ENCODE measurements around the gene TMIGD2. TPM values are rescaled to one million over a fixed set of nuclear protein-coding genes. Genes with fewer than 3 reads are reported as not detected.
"Not testable (repeated sequence)": the region's sequence is repeated elsewhere in the genome, so short reads cannot be mapped to it uniquely, and the experiment has no call there.

The TMIGD2 gene
- total RNA-seq, 1 donor from 2014 or later = 0.52 TPM

GRCh38 chr19:4298810-4299550, 3.2 kb downstream of the TMIGD2 start:
- Histone ChIP-seq H3K4me1 (ENCODE audit: control insufficient read depth in 3 of 3, insufficient read depth in 3 of 3, low read length in 3 of 3) (no peaks in the 10 kb centered on the region), H3K4me3 (ENCODE audit: low read length in 3 of 3) (no peak overlapping the region), H3K36me3 (ENCODE audit: control insufficient read depth in 3 of 3, insufficient read depth in 3 of 3, low read length in 3 of 3) (no peaks in the 10 kb centered on the region), H3K9ac (ENCODE audit: low read depth in 1 of 3, low read length in 3 of 3) (no peak overlapping the region), H3K27ac (ENCODE audit: low read depth, low read length) (no peak overlapping the region), H3K27me3 (ENCODE audit: control insufficient read depth in 3 of 3, insufficient read depth in 3 of 3, low read length in 3 of 3) (peaks cover 20 to 27% (median 25%) of the 10 kb centered on the region in 3 donors), H3K9me3 (ENCODE audit: control insufficient read depth in 3 of 3, low read length in 3 of 3) (no peaks in the 10 kb centered on the region)

- H3K27ac ChIP-seq (ENCODE audit: low read depth, low read length) = no peak overlapping the region
- no peaks in the 10 kb centered on the region for H3K4me1 ChIP-seq (ENCODE audit: control insufficient read depth in 3 of 3, insufficient read depth in 3 of 3, low read length in 3 of 3)
- no peaks in the 10 kb centered on the region for H3K36me3 ChIP-seq (ENCODE audit: control insufficient read depth in 3 of 3, insufficient read depth in 3 of 3, low read length in 3 of 3)
- H3K27me3 ChIP-seq (ENCODE audit: control insufficient read depth in 3 of 3, insufficient read depth in 3 of 3, low read length in 3 of 3) = peaks cover 16 to 24% (median 21%) of the 10 kb centered on the region in 3 donors
- no peaks in the 10 kb centered on the region for H3K9me3 ChIP-seq (ENCODE audit: control insufficient read depth in 3 of 3, low read length in 3 of 3)
- H3K9ac ChIP-seq (ENCODE audit: low read depth in 1 of 3, low read length in 3 of 3) = no peak overlapping the region
- no peak overlapping the region for H3K4me3 ChIP-seq (ENCODE audit: low read length in 3 of 3)
Measured at GRCh38 chr19:4297901-4298809, 4.0 kb downstream of the TMIGD2 start.

- no peak overlapping the region for H3K4me3 ChIP-seq (ENCODE audit: low read length in 3 of 3)
- H3K9me3 ChIP-seq (ENCODE audit: control insufficient read depth in 3 of 3, low read length in 3 of 3) = no peaks in the 10 kb centered on the region
- no peak overlapping the region for H3K27ac ChIP-seq (ENCODE audit: low read depth, low read length)
- H3K36me3 ChIP-seq (ENCODE audit: control insufficient read depth in 3 of 3, insufficient read depth in 3 of 3, low read length in 3 of 3) = no peaks in the 10 kb centered on the region
- H3K27me3 ChIP-seq (ENCODE audit: control insufficient read depth in 3 of 3, insufficient read depth in 3 of 3, low read length in 3 of 3) = peaks cover 20 to 21% (median 21%) of the 10 kb centered on the region in 3 donors
- H3K4me1 ChIP-seq (ENCODE audit: control insufficient read depth in 3 of 3, insufficient read depth in 3 of 3, low read length in 3 of 3) = no peaks in the 10 kb centered on the region
- H3K9ac ChIP-seq (ENCODE audit: low read depth in 1 of 3, low read length in 3 of 3) = no peak overlapping the region
Measured at GRCh38 chr19:4295972-4296771, 6.0 kb downstream of the TMIGD2 start.

- H3K27ac ChIP-seq (ENCODE audit: low read depth, low read length) = no peak overlapping the region
- H3K4me1 ChIP-seq (ENCODE audit: control insufficient read depth in 3 of 3, insufficient read depth in 3 of 3, low read length in 3 of 3) = no peaks in the 10 kb centered on the region
- peaks cover 21 to 24% (median 24%) of the 10 kb centered on the region in 3 donors for H3K27me3 ChIP-seq (ENCODE audit: control insufficient read depth in 3 of 3, insufficient read depth in 3 of 3, low read length in 3 of 3)
- H3K9ac ChIP-seq (ENCODE audit: low read depth in 1 of 3, low read length in 3 of 3) = no peak overlapping the region
- no peaks in the 10 kb centered on the region for H3K9me3 ChIP-seq (ENCODE audit: control insufficient read depth in 3 of 3, low read length in 3 of 3)
- H3K36me3 ChIP-seq (ENCODE audit: control insufficient read depth in 3 of 3, insufficient read depth in 3 of 3, low read length in 3 of 3) = no peaks in the 10 kb centered on the region
- H3K4me3 ChIP-seq (ENCODE audit: low read length in 3 of 3) = no peak overlapping the region
Measured at GRCh38 chr19:4294389-4294788, 7.8 kb downstream of the TMIGD2 start.

GRCh38 chr19:4292515-4292914, 9.7 kb downstream of the TMIGD2 start:
- H3K4me1 ChIP-seq (ENCODE audit: control insufficient read depth in 3 of 3, insufficient read depth in 3 of 3, low read length in 3 of 3) = no peaks in the 10 kb centered on the region
- peaks cover 21 to 28% (median 24%) of the 10 kb centered on the region in 3 donors for H3K27me3 ChIP-seq (ENCODE audit: control insufficient read depth in 3 of 3, insufficient read depth in 3 of 3, low read length in 3 of 3)

GRCh38 chr19:4291184-4291732, 10.9 kb downstream of the TMIGD2 start:
- Histone ChIP-seq H3K27me3 (ENCODE audit: control insufficient read depth in 3 of 3, insufficient read depth in 3 of 3, low read length in 3 of 3) (peaks cover 15 to 27% (median 18%) of the 10 kb centered on the region in 3 donors), H3K27ac (ENCODE audit: low read depth, low read length) (no peak overlapping the region), H3K9ac (ENCODE audit: low read depth in 1 of 3, low read length in 3 of 3) (no peak overlapping the region), H3K36me3 (ENCODE audit: control insufficient read depth in 3 of 3, insufficient read depth in 3 of 3, low read length in 3 of 3) (no peaks in the 10 kb centered on the region), H3K4me1 (ENCODE audit: control insufficient read depth in 3 of 3, insufficient read depth in 3 of 3, low read length in 3 of 3) (no peaks in the 10 kb centered on the region), H3K9me3 (ENCODE audit: control insufficient read depth in 3 of 3, low read length in 3 of 3) (no peaks in the 10 kb centered on the region), H3K4me3 (ENCODE audit: low read length in 3 of 3) (no peak overlapping the region)

More at GRCh38 chr19:4292515-4292914, 9.7 kb downstream of the TMIGD2 start:
- no peak overlapping the region for H3K27ac ChIP-seq (ENCODE audit: low read depth, low read length)
- no peak overlapping the region for H3K4me3 ChIP-seq (ENCODE audit: low read length in 3 of 3)
- no peak overlapping the region for H3K9ac ChIP-seq (ENCODE audit: low read depth in 1 of 3, low read length in 3 of 3)
- H3K36me3 ChIP-seq (ENCODE audit: control insufficient read depth in 3 of 3, insufficient read depth in 3 of 3, low read length in 3 of 3) = no peaks in the 10 kb centered on the region
- no peaks in the 10 kb centered on the region for H3K9me3 ChIP-seq (ENCODE audit: control insufficient read depth in 3 of 3, low read length in 3 of 3)

GRCh38 chr19:4288091-4288777, 14.0 kb downstream of the TMIGD2 start:
- no peaks in the 10 kb centered on the region for H3K9me3 ChIP-seq (ENCODE audit: control insufficient read depth in 3 of 3, low read length in 3 of 3)
- no peak overlapping the region for H3K9ac ChIP-seq (ENCODE audit: low read depth in 1 of 3, low read length in 3 of 3)
- peaks cover under 1 to 26% (median 14%) of the 10 kb centered on the region in 3 donors for H3K27me3 ChIP-seq (ENCODE audit: control insufficient read depth in 3 of 3, insufficient read depth in 3 of 3, low read length in 3 of 3)
- no peak overlapping the region for H3K4me3 ChIP-seq (ENCODE audit: low read length in 3 of 3)
- no peak overlapping the region for H3K27ac ChIP-seq (ENCODE audit: low read depth, low read length)
- H3K4me1 ChIP-seq (ENCODE audit: control insufficient read depth in 3 of 3, insufficient read depth in 3 of 3, low read length in 3 of 3) = no peaks in the 10 kb centered on the region
- H3K36me3 ChIP-seq (ENCODE audit: control insufficient read depth in 3 of 3, insufficient read depth in 3 of 3, low read length in 3 of 3) = no peaks in the 10 kb centered on the region

GRCh38 chr19:4286141-4286540, 16.0 kb downstream of the TMIGD2 start:
- not testable (repeated sequence) for H3K9me3 ChIP-seq (ENCODE audit: control insufficient read depth in 3 of 3, low read length in 3 of 3); H3K27ac ChIP-seq (ENCODE audit: low read depth, low read length); H3K4me1 ChIP-seq (ENCODE audit: control insufficient read depth in 3 of 3, insufficient read depth in 3 of 3, low read length in 3 of 3); H3K4me3 ChIP-seq (ENCODE audit: low read length in 3 of 3); H3K9ac ChIP-seq (ENCODE audit: low read depth in 1 of 3, low read length in 3 of 3); H3K36me3 ChIP-seq (ENCODE audit: control insufficient read depth in 3 of 3, insufficient read depth in 3 of 3, low read length in 3 of 3)
- H3K27me3 ChIP-seq (ENCODE audit: control insufficient read depth in 3 of 3, insufficient read depth in 3 of 3, low read length in 3 of 3) = peaks cover 7 to 30% (median 25%) of the 10 kb centered on the region in 3 donors

GRCh38 chr19:4284974-4285373, 17.2 kb downstream of the TMIGD2 start:
- H3K9me3 ChIP-seq (ENCODE audit: control insufficient read depth in 3 of 3, low read length in 3 of 3) = no peaks in the 10 kb centered on the region
- H3K36me3 ChIP-seq (ENCODE audit: control insufficient read depth in 3 of 3, insufficient read depth in 3 of 3, low read length in 3 of 3) = no peaks in the 10 kb centered on the region
- no peak overlapping the region for H3K9ac ChIP-seq (ENCODE audit: low read depth in 1 of 3, low read length in 3 of 3)
- no peak overlapping the region for H3K27ac ChIP-seq (ENCODE audit: low read depth, low read length)
- no peaks in the 10 kb centered on the region for H3K4me1 ChIP-seq (ENCODE audit: control insufficient read depth in 3 of 3, insufficient read depth in 3 of 3, low read length in 3 of 3)
- H3K4me3 ChIP-seq (ENCODE audit: low read length in 3 of 3) = no peak overlapping the region
- peaks cover 15 to 37% (median 31%) of the 10 kb centered on the region in 3 donors for H3K27me3 ChIP-seq (ENCODE audit: control insufficient read depth in 3 of 3, insufficient read depth in 3 of 3, low read length in 3 of 3)
